ENCODE measurements around the gene C20orf96.
A peak's percentile ranks its signal among the peaks of the same experiment; 100 is the strongest.
"Not testable (repeated sequence)": the region's sequence is repeated elsewhere in the genome, so short reads cannot be mapped to it uniquely, and the experiment has no call there.

Gene C20orf96, protein sequence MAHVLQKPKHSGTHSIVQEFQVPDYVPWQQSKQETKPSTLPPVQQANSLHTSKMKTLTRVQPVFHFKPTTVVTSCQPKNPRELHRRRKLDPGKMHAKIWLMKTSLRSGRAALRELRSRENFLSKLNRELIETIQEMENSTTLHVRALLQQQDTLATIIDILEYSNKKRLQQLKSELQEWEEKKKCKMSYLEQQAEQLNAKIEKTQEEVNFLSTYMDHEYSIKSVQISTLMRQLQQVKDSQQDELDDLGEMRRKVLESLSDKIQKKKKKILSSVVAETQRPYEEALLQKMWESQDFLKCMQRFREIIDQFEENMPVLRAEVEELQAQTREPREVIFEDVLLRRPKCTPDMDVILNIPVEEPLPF

DNA sequence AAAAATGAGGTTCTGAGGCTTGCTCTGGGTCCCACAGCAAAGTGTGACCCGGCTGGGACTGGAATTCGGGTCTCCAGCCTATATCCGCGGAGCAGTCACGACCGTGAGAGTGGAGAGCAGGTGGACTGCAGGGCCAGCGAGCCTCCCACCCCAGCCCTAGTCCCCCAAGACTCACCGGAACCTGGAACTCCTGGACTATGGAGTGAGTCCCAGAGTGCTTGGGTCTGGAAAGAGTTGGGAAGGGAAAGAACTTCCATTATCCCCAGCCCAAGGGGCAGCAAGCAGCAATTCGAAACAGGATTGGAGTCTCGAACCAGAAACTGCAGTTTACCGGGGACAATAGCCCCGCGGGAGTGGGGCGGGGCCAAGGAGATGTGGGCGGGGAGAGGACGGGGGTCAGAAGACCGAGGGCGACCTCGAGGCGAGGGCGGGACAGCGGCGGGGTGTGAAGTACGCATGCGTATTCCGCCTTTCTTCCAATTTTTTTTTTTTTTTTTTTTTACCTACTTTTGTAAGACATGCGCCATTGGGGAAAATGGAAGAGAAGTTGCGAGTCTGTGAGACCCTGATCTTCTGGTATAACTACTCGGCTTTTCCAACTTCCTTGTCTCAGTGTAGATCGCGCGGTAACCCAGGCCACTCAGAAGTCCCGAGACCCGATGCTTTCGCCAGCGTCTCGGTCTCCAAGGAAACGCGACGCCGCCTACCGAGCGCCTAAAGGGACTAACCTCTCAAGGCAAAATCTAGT lies at the start of gene C20orf96:
TSS of gene C20orf96 (minus strand) at position 667 of the 748 bp plus-strand sequence. CDS start at position 527, 140 bp downstream.
- peak; percentile 97 for DNase-seq (ENCODE audit: low spot score)
- TF ChIP-seq, protein P1, sequence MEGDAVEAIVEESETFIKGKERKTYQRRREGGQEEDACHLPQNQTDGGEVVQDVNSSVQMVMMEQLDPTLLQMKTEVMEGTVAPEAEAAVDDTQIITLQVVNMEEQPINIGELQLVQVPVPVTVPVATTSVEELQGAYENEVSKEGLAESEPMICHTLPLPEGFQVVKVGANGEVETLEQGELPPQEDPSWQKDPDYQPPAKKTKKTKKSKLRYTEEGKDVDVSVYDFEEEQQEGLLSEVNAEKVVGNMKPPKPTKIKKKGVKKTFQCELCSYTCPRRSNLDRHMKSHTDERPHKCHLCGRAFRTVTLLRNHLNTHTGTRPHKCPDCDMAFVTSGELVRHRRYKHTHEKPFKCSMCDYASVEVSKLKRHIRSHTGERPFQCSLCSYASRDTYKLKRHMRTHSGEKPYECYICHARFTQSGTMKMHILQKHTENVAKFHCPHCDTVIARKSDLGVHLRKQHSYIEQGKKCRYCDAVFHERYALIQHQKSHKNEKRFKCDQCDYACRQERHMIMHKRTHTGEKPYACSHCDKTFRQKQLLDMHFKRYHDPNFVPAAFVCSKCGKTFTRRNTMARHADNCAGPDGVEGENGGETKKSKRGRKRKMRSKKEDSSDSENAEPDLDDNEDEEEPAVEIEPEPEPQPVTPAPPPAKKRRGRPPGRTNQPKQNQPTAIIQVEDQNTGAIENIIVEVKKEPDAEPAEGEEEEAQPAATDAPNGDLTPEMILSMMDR (IDR thresholded peaks at IDR 0.05; ENCODE audit: borderline replicate concordance, control extremely low read depth, extremely low read depth, insufficient read depth, missing control alignments): peak; percentile 15
- in situ Hi-C loops (cut with MboI; ENCODE audit: low sequenced_read_pairs, unreplicated experiment): no loop called here

DNA sequence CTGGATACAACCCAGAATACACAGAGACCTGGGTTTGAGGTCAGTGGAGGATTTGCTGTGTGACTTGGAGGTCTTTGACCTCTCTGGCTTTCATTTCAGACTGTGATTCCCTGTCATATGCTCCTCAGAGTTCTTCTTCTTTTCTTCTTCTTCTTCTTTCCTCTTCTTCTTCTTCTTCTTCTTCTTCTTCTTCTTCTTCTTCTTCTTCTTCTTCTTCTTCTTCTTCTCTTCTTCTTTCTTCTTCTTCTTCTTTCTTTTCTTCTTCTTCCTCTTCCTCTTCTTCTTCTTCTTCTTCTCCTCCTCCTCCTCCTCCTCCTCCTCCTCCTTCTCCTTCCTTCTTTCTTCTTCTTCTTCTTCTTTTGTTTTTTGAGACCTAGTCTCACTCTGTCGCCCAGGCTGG lies 45.5 kb upstream of the C20orf96 start:
- in situ Hi-C loops (cut with MboI; ENCODE audit: low sequenced_read_pairs, unreplicated experiment); DNase-seq (ENCODE audit: low spot score): not testable (repeated sequence)

DNA sequence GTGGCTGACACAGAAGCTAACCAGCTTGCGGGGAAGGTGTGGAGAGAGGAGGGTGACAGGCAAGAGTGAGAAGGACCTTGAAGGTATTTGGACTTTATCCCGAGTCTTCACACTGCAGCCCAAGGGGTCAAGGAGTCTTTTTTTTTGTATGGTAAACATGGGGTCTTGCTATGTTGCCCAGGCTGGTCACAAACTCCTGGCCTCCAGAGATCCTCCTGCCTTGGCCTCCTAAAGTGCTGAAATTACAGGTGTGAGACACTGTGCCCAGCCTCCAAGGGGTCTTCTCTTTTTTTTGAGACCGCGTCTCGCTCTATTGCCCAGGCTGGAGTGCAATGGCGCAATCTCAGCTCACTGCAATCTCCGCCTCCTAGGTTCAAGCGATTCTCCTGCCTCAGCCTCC lies 44.0 kb upstream of the C20orf96 start:
- in situ Hi-C loops (cut with MboI; ENCODE audit: low sequenced_read_pairs, unreplicated experiment): no loop called here
- TF ChIP-seq, protein P1 (IDR thresholded peaks at IDR 0.05; ENCODE audit: borderline replicate concordance, control extremely low read depth, extremely low read depth, insufficient read depth, missing control alignments): no peak

DNA sequence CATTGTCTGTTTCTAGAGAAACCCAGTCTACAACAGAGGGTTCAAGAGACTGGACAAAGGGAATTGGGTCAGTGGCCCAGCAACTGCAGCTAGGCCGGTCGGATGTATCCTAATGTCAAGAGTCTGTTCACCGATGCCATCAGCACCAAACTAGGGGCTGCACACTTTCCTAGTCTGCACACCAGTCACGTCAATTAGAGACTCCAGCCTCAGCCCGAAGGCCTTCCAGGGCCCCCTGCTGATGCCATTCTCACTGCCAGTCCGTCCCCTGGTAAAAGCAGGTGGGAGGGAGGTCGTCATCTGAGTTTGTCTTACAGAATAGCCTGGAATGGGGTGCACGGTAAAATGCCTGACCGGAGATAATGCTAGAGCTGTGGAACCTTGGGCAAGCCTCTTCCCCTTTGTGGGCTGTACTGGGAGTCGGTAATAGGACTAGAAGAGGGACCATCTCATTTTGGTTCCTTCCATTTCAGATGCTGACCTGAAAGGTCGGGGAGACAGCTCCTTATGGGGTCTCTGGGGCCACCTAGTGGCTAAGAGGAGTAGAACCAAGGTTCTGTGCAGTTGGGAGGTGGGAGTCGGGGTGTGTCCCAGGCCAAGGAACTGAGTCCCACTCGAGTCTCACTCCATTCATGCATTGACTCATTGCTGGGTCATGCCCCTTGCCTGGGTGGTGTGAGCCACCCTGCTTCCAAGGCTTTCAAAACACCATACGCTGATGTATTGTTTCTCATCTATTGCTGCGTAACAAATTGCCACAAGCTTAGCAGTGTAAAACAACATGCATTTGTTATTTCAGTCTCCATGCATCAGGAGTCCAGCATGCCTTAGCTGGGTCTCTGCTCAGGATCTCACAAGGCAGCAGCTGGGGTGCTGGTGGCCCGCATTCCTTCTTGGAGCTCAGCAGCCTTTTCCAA lies 39.9 kb upstream of the C20orf96 start:
- peak; percentile 81 for DNase-seq (ENCODE audit: low spot score)
- TF ChIP-seq, protein P1 (IDR thresholded peaks at IDR 0.05; ENCODE audit: borderline replicate concordance, control extremely low read depth, extremely low read depth, insufficient read depth, missing control alignments): peak; percentile 72
- in situ Hi-C loops (cut with MboI; ENCODE audit: low sequenced_read_pairs, unreplicated experiment): no loop called here

More for the DNA sequence above, 44.0 kb upstream of the C20orf96 start:
- no peak for DNase-seq (ENCODE audit: low spot score)

DNA sequence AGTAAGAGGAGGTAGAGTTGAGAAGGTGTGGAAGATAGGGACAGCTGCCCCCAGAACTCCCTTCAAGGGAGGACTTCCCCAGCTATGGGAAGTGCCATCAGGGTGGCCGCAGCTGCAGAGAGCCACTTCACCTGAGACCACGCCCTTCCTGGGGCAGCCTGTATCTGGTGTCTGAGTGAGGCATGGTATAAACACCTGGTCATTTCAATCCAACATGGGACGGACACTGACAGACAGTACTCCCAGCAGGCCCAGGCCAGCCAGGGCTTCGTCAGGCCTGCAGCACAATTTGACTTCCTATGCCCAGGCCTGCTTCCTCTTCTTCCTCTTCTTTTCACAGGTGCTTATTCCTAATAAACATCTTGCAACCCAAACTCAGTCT lies 39.3 kb upstream of the C20orf96 start:
- TF ChIP-seq, protein P1 (IDR thresholded peaks at IDR 0.05; ENCODE audit: borderline replicate concordance, control extremely low read depth, extremely low read depth, insufficient read depth, missing control alignments): no peak
- in situ Hi-C loops (cut with MboI; ENCODE audit: low sequenced_read_pairs, unreplicated experiment): no loop called here
- no peak for DNase-seq (ENCODE audit: low spot score)

DNA sequence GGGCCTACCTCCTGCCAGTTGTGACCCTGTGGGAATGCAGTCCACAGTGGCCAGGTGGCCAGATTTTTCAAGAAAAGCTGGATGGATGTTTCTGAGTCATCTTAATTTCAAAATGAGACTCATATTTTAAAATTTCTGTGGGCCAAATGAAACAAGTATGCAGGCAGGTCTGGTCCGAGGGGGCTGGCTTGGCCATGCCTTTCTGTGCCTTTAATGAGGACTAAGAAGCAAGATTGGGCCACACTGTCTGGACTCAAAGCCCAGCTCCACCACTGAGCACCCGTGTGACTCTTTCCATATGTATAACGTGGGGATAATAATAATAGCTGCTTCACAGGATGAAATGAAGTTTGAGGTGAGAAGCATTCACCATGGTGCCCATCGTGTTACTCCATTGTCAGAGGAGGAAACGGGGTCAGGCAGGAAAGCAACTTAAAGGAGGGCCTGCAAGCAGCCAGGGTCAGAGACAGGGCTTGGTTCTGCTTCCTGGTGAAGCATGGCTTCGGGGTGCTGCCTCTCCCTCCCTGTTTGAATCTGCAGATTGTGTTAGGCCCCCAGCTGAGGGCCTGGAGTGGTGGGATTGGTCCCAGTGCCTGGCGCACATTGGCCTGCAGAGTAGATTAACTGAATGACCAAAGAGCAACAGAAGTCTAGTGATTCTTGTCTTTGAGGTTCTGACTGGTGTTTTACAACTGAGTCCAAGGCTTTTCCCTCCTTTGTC lies 38.6 kb upstream of the C20orf96 start:
- TF ChIP-seq, protein P1 (IDR thresholded peaks at IDR 0.05; ENCODE audit: borderline replicate concordance, control extremely low read depth, extremely low read depth, insufficient read depth, missing control alignments): no peak
- DNase-seq (ENCODE audit: low spot score): no peak
- in situ Hi-C loops (cut with MboI; ENCODE audit: low sequenced_read_pairs, unreplicated experiment): no loop called here

All from GM13976 (cell line).